Measurements from ENCODE around the gene GNG8. TPM values are rescaled to one million over a fixed set of nuclear protein-coding genes. Genes with fewer than 3 reads are reported as not detected.
"Not testable (repeated sequence)": the region's sequence is repeated elsewhere in the genome, so short reads cannot be mapped to it uniquely, and the experiment has no call there.

The GNG8 gene
- total RNA-seq, 1 experiment from 2014 or later, result not detected

DNA sequence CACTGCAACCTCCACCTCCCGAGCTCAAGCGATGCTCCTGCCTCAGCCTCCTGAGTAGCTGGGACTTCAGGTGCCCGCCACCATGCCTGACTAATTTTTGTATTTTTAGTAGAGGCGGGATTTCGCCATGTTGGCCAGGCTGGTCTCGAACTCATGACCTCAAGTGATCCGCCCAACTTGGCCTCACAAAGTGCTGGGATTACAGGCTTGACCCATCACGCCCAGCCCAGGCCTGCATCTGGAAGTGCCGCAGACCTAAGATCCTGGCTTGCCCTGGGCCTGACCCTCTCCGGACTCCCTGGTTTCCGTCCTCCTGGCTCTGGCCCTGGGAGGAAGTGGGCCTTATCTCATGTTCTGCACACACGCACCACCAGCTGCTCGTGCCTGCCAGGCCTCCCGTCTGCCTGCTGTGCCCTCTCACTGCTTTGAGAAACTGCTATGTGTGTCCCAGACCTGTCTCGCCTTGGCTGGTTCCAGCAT is 6.4 kb downstream of the GNG8 start:
- in situ Hi-C loops (cut with HindIII; ENCODE audit: low pct_unique_long_range_greater_than_20kb, low sequenced_read_pairs), result no loop called here
- intact Hi-C loops (cut with micrococcal nuclease; ENCODE audit: unreplicated experiment), result no loop called here
- Histone ChIP-seq H3K9me3 (ENCODE audit: control insufficient read depth, insufficient read depth, low read depth, low read length) (no peaks in the 10 kb centered on the region), H3K4me3 (ENCODE audit: low read depth in 2 of 2, low read length in 2 of 2) (no peak overlapping the region), H3K27ac (ENCODE audit: low read length) (no peak overlapping the region), H3K36me3 (ENCODE audit: control insufficient read depth, insufficient read depth, low read length) (no peaks in the 10 kb centered on the region), H3K4me1 (ENCODE audit: control insufficient read depth, insufficient read depth, low read length) (no peaks in the 10 kb centered on the region), H3K27me3 (ENCODE audit: control insufficient read depth, insufficient read depth, low read length) (no peaks in the 10 kb centered on the region)
- BruUV-seq (replicated peaks), result no TSS peak
- ChIA-PET POLR2A (no interaction called here), CTCF (no interaction called here)
- DNase-seq (ENCODE audit: low read depth, low spot score) (no peak), ATAC-seq (no peak)
- TF ChIP-seq CTCF (IDR thresholded peaks at IDR 0.05), result no peak
- no peak for TF ChIP-seq TCF7L2 (IDR thresholded peaks at IDR 0.05; ENCODE audit: low read depth, low read length)
- no peak for TF ChIP-seq SIN3A (IDR thresholded peaks at IDR 0.05; ENCODE audit: borderline replicate concordance, insufficient read depth, low read depth, low read length)
- no peak for TF ChIP-seq POLR2AphosphoS5 (IDR thresholded peaks at IDR 0.05; ENCODE audit: low read depth, low read length)
- no peak for TF ChIP-seq REST (IDR thresholded peaks at IDR 0.05; ENCODE audit: insufficient read depth in 1 of 2, low read depth in 2 of 2, low read length in 1 of 2)

- H3K9me3 ChIP-seq (ENCODE audit: control insufficient read depth, insufficient read depth, low read depth, low read length); H3K36me3 ChIP-seq (ENCODE audit: control insufficient read depth, insufficient read depth, low read length); H3K27me3 ChIP-seq (ENCODE audit: control insufficient read depth, insufficient read depth, low read length); intact Hi-C loops (cut with micrococcal nuclease; ENCODE audit: unreplicated experiment); DNase-seq (ENCODE audit: low read depth, low spot score); H3K4me1 ChIP-seq (ENCODE audit: control insufficient read depth, insufficient read depth, low read length); ATAC-seq; BruUV-seq (replicated peaks); POLR2A ChIA-PET; in situ Hi-C loops (cut with HindIII; ENCODE audit: low pct_unique_long_range_greater_than_20kb, low sequenced_read_pairs); H3K27ac ChIP-seq (ENCODE audit: low read length); H3K4me3 ChIP-seq (ENCODE audit: low read depth in 2 of 2, low read length in 2 of 2); CTCF ChIA-PET: not testable (repeated sequence)
These were observed 7.0 kb downstream of the GNG8 start for GRCh38 chr19:46628970-46629369.

GRCh38 chr19:46626446-46626845 is 9.6 kb downstream of the GNG8 start:
- DNase-seq (ENCODE audit: low read depth, low spot score) (no peak), ATAC-seq (no peak)
- intact Hi-C loops (cut with micrococcal nuclease; ENCODE audit: unreplicated experiment), result no loop called here
- Histone ChIP-seq H3K27me3 (ENCODE audit: control insufficient read depth, insufficient read depth, low read length) (no peaks in the 10 kb centered on the region), H3K4me3 (ENCODE audit: low read depth in 2 of 2, low read length in 2 of 2) (no peak overlapping the region), H3K36me3 (ENCODE audit: control insufficient read depth, insufficient read depth, low read length) (no peaks in the 10 kb centered on the region), H3K9me3 (ENCODE audit: control insufficient read depth, insufficient read depth, low read depth, low read length) (no peaks in the 10 kb centered on the region), H3K27ac (ENCODE audit: low read length) (no peak overlapping the region), H3K4me1 (ENCODE audit: control insufficient read depth, insufficient read depth, low read length) (no peaks in the 10 kb centered on the region)
- TF ChIP-seq REST (IDR thresholded peaks at IDR 0.05; ENCODE audit: insufficient read depth in 1 of 2, low read depth in 2 of 2, low read length in 1 of 2) (no peak), POLR2AphosphoS5 (IDR thresholded peaks at IDR 0.05; ENCODE audit: low read depth, low read length) (no peak), TCF7L2 (IDR thresholded peaks at IDR 0.05; ENCODE audit: low read depth, low read length) (no peak), CTCF (IDR thresholded peaks at IDR 0.05) (no peak), SIN3A (IDR thresholded peaks at IDR 0.05; ENCODE audit: borderline replicate concordance, insufficient read depth, low read depth, low read length) (no peak)
- ChIA-PET POLR2A (no interaction called here), CTCF (no interaction called here)
- BruUV-seq (replicated peaks), result no TSS peak
- in situ Hi-C loops (cut with HindIII; ENCODE audit: low pct_unique_long_range_greater_than_20kb, low sequenced_read_pairs), result no loop called here
